Tibial nerve (tissue), 4 donors: ENCODE results near the gene HBA2. TPM values are rescaled to one million over a fixed set of nuclear protein-coding genes. Genes with fewer than 3 reads are reported as not detected.

Experiments
- DNase-seq, 2 donors: peaks; one replicate each; pipeline ENCODE4 v3.0.0-alpha.2; 2019; ENCODE audit warnings: low spot score in 2 of 2
- H3K27ac ChIP-seq, 4 donors: fragments of 200-600 bp; sonication (generic) in 3 of 4; one replicate each; pipeline ENCODE4 v1.5.1; 2017 to 2019; ENCODE audit warnings: mild to moderate bottlenecking in 1 of 4
- H3K27me3 ChIP-seq, 2 donors: fragments of 200-600 bp; sonication (generic) in 1 of 2; one replicate each; pipeline versions ENCODE4 v1.5.1 to v1.6.0; 2017 to 2019
- H3K36me3 ChIP-seq, 3 donors: fragments of 200-600 bp; sonication (generic); one replicate each; pipeline ENCODE4 v1.5.1; 2018 to 2019
- H3K4me1 ChIP-seq, 4 donors: fragments of 200-600 bp; sonication (generic) in 3 of 4; one replicate each; pipeline ENCODE4 v1.5.1; 2017 to 2019
- H3K4me3 ChIP-seq, 4 donors: fragments of 200-600 bp; sonication (generic) in 3 of 4; one replicate each; pipeline ENCODE4 v1.5.1; 2017 to 2019; ENCODE audit warnings: mild to moderate bottlenecking in 1 of 4, moderate library complexity in 1 of 4
- H3K9me3 ChIP-seq, 4 donors: fragments of 200-600 bp; sonication (generic) in 3 of 4; one replicate each; pipeline ENCODE4 v1.5.1; 2017 to 2019
- EP300 ChIP-seq, 2 donors: sonication (generic); formaldehyde crosslinking; IDR thresholded peaks; one replicate each; pipeline ENCODE4 v1.6.1; 2017; ENCODE audit warnings: antibody characterized with exemption in 2 of 2, mild to moderate bottlenecking in 1 of 2
- POLR2A ChIP-seq, 2 donors: fragments of 450-650 bp; IDR thresholded peaks; one replicate each; pipeline ENCODE4 v1.6.1; 2017; ENCODE audit warnings: antibody characterized with exemption in 2 of 2, mild to moderate bottlenecking in 2 of 2, moderate library complexity in 2 of 2
- WGBS, 2 donors: methylation state at CpG; one replicate each; pipeline ENCODE4 v1.1.5; 2018; 5-methylcytosine and 5-hydroxymethylcytosine counted together
- total RNA-seq, 4 donors: library from RNA; depleted of rRNA; stranded (reverse); fragments of >200 nt; gene quantifications; one replicate each; pipeline ENCODE4 v1.1.0, GENCODE V29; 2016
- TF ChIP-seq, protein P1 (sequence below), 5 experiments: fragments of 200-600 bp in 3 of 5; fragments of 450-650 bp in 2 of 5; sonication (generic) in 3 of 5; IDR thresholded peaks; one replicate each; pipeline ENCODE4 v1.5.1; 2016 to 2019; ENCODE audit warnings: antibody characterized with exemption in 5 of 5, mild to moderate bottlenecking in 3 of 5, moderate library complexity in 2 of 5

Gene HBA2
- total RNA-seq, 4 donors from 2014 or later = 10.1 to 495 (median 102) TPM

GRCh38 chr16:164827-165538, 7.7 kb upstream of the HBA2 start:
- peaks cover 0 to 22% (median 15%) of the 10 kb centered on the region in 4 donors for H3K4me1 ChIP-seq
- H3K4me3 ChIP-seq = peak overlapping the region in 1 of 4 donors; percentile 8
- no peak for DNase-seq
- WGBS, 2 donors = 0 to 4% methylated on average over 3 to 20 of the region's 77 CpGs
- H3K9me3 ChIP-seq = no peaks in the 10 kb centered on the region
- H3K27me3 ChIP-seq = peaks cover 3 to 55% of the 10 kb centered on the region in 2 donors
- TF ChIP-seq POLR2A (IDR thresholded peaks at IDR 0.05) (no peak), EP300 (IDR thresholded peaks at IDR 0.05) (no peak)
- TF ChIP-seq, protein P1, sequence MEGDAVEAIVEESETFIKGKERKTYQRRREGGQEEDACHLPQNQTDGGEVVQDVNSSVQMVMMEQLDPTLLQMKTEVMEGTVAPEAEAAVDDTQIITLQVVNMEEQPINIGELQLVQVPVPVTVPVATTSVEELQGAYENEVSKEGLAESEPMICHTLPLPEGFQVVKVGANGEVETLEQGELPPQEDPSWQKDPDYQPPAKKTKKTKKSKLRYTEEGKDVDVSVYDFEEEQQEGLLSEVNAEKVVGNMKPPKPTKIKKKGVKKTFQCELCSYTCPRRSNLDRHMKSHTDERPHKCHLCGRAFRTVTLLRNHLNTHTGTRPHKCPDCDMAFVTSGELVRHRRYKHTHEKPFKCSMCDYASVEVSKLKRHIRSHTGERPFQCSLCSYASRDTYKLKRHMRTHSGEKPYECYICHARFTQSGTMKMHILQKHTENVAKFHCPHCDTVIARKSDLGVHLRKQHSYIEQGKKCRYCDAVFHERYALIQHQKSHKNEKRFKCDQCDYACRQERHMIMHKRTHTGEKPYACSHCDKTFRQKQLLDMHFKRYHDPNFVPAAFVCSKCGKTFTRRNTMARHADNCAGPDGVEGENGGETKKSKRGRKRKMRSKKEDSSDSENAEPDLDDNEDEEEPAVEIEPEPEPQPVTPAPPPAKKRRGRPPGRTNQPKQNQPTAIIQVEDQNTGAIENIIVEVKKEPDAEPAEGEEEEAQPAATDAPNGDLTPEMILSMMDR (IDR thresholded peaks at IDR 0.05) = no peak
- no peaks in the 10 kb centered on the region for H3K36me3 ChIP-seq
- no peak overlapping the region for H3K27ac ChIP-seq

DNA sequence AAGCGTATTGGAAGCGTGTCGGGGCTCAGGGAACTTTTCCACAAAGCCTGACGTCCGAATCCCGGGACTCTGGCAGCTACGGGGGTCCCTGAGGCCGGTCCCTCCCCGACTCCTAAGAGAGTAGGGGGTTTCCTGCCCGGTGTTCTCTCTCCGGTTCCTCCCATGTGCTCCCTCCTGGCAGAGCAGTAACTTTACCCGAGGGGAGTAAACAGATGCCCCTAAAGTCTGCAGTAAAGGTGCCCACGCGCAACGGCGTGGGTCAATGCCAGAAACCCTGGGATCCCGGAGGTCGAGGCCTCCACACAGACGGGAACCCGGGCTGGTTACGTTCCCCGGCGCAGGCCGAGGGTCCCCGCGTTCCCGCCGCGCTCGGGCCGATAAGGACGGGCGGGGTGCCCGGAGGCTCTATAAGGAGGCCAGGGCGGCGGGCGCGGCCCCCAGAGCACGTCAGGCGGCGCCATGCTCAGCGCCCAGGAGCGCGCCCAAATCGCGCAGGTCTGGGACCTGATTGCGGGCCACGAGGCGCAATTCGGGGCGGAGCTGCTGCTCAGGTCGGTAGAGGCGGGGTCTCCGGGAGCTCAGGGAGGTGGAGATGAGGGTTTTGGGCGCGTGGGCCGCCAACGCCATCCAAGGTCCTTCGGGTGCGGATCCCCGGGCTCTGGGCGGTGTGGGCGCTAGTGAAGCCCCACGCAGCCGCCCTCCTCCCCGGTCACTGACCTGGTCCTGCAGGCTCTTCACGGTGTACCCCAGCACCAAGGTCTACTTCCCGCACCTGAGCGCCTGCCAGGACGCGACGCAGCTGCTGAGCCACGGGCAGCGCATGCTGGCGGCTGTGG, 6.9 kb upstream of the HBA2 start, which contains the start of gene HBM:
TSS of gene HBM (plus strand) at position 440 of the 836 bp plus-strand sequence. CDS start at position 460, 20 bp downstream.
- no peak within 1 kb of the TSS for H3K27ac ChIP-seq
- H3K4me3 ChIP-seq = peak within 1 kb of the TSS in 1 of 4 donors; percentile 8
- H3K4me1 ChIP-seq = peaks cover 0 to 22% (median 15%) of the 10 kb centered on the region in 4 donors
- 1 to 2% methylated on average over 40 to 63 of the region's 75 CpGs for WGBS, 2 donors
- DNase-seq = no peak
- no peaks in the 10 kb centered on the region for H3K9me3 ChIP-seq
- TF ChIP-seq POLR2A (IDR thresholded peaks at IDR 0.05) = no peak
- TF ChIP-seq EP300 (IDR thresholded peaks at IDR 0.05) = no peak
- TF ChIP-seq, protein P1 (IDR thresholded peaks at IDR 0.05) = no peak
- peaks cover 3 to 63% of the 10 kb centered on the region in 2 donors for H3K27me3 ChIP-seq
- H3K36me3 ChIP-seq = no peaks in the 10 kb centered on the region

DNA sequence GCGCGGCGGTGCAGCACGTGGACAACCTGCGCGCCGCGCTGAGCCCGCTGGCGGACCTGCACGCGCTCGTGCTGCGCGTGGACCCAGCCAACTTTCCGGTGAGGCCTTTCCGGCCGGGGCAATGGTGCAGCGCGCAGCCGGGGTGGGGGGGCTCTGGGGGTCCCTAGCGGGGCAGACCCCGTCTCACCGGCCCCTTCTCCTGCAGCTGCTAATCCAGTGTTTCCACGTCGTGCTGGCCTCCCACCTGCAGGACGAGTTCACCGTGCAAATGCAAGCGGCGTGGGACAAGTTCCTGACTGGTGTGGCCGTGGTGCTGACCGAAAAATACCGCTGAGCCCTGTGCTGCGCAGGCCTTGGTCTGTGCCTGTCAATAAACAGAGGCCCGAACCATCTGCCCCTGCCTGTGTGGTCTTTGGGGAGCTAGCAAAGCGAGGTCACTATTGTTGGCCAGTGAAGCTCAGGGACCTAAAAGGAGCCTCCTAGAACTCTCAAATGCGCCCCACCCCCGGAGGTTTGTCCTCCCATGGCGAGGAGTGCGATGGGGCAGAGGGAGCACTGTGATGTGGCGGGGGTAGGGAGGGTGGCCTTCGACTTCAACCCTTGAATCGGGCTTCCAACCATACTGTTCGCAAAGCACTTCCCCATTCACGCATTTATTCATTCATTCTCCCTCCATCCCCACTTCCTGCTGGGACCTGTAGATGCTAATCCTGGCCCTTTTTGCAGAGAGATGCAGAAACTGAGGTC, 6.1 kb upstream of the HBA2 start:
- no peak overlapping the region for H3K4me3 ChIP-seq
- H3K27me3 ChIP-seq = peaks cover 3 to 71% of the 10 kb centered on the region in 2 donors
- H3K27ac ChIP-seq = no peak overlapping the region
- DNase-seq = no peak
- whole genome bisulfite sequencing, 2 donors = 3 to 6% methylated on average over 32 to 37 of the region's 45 CpGs
- TF ChIP-seq EP300 (IDR thresholded peaks at IDR 0.05) = no peak
- TF ChIP-seq, protein P1 (IDR thresholded peaks at IDR 0.05) = no peak
- TF ChIP-seq POLR2A (IDR thresholded peaks at IDR 0.05) = no peak
- H3K9me3 ChIP-seq = no peaks in the 10 kb centered on the region
- H3K36me3 ChIP-seq = no peaks in the 10 kb centered on the region
- peaks cover 0 to 22% (median 15%) of the 10 kb centered on the region in 4 donors for H3K4me1 ChIP-seq

- Histone ChIP-seq H3K36me3 (no peaks in the 10 kb centered on the region), H3K9me3 (no peaks in the 10 kb centered on the region), H3K27me3 (peaks cover 3 to 76% of the 10 kb centered on the region in 2 donors), H3K4me1 (peaks cover 0 to 22% (median 15%) of the 10 kb centered on the region in 4 donors), H3K4me3 (no peak overlapping the region), H3K27ac (no peak overlapping the region)
- no peak for DNase-seq
- WGBS, 2 donors = 13 to 17% methylated on average over 10 to 11 of the region's 11 CpGs
- TF ChIP-seq EP300 (IDR thresholded peaks at IDR 0.05) = no peak
- TF ChIP-seq, protein P1 (IDR thresholded peaks at IDR 0.05) = no peak
- TF ChIP-seq POLR2A (IDR thresholded peaks at IDR 0.05) = no peak
These were observed 5.5 kb upstream of the HBA2 start for GRCh38 chr16:167122-167690.
